ENCODE results near the gene OR3A1. TPM values are rescaled to one million over a fixed set of nuclear protein-coding genes. Genes with fewer than 3 reads are reported as not detected.
"Not testable (repeated sequence)": the region's sequence is repeated elsewhere in the genome, so short reads cannot be mapped to it uniquely, and the experiment has no call there.

OR3A1 gene
- total RNA-seq, 2 experiments from 2014 or later = not detected

DNA sequence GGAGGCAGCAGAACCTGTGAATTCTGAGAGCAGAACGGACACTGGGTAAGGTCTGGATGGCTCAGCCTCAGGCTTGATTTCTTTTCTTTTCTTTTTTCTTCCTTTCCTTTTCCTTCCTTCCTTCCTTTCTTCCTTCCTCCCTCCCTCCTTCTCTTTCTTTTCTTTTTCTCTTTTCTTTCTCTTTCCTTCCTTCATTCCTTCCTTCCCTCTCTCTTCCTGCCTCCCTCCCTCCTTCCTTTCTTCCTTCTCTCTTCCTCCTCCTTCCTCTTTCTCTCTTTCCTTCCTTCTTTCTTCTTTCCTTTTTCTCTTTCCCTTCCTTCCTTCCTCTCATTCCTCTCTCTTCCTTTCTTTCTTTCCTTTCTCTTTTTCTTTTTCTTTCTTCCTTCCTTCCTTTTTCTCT is 38.0 kb downstream of the OR3A1 start:
- BruUV-seq (replicated peaks) = no TSS peak
- H3K27ac ChIP-seq (ENCODE audit: low read depth, low read length, poor library complexity, severe bottlenecking) = no peak overlapping the region
- no peak for TF ChIP-seq CTCF (conservative IDR thresholded peaks at IDR 0.05; ENCODE audit: low read length)
- TF ChIP-seq EZH2phosphoT487 (IDR thresholded peaks at IDR 0.05; ENCODE audit: borderline replicate concordance, low read depth, low read length) = no peak
- intact Hi-C loops (cut with micrococcal nuclease; ENCODE audit: unreplicated experiment) = no loop called here
- no peak for DNase-seq (ENCODE audit: low spot score)
- H3K4me3 ChIP-seq (ENCODE audit: low read depth, low read length, poor library complexity, severe bottlenecking) = no peak overlapping the region
- ChIA-PET CTCF (ENCODE audit: unreplicated experiment) (no interaction called here), POLR2A (no interaction called here)
- no peaks in the 10 kb centered on the region for H3K9me2 ChIP-seq (ENCODE audit: insufficient read depth, low read length)
- H3K4me1 ChIP-seq (ENCODE audit: insufficient read depth, low read length, poor library complexity, severe bottlenecking) = no peaks in the 10 kb centered on the region
- no peaks in the 10 kb centered on the region for H3K36me3 ChIP-seq (ENCODE audit: insufficient read depth, low read length)
- no peaks in the 10 kb centered on the region for H4K20me1 ChIP-seq (ENCODE audit: insufficient read depth, low read length)
- H3K4me2 ChIP-seq (ENCODE audit: low read length) = no peak overlapping the region
- H3K9me3 ChIP-seq (ENCODE audit: low read length) = no peaks in the 10 kb centered on the region
- no peak overlapping the region for H2AFZ ChIP-seq (ENCODE audit: low read length)
- no peaks in the 10 kb centered on the region for H3K79me2 ChIP-seq (ENCODE audit: insufficient read depth, low read depth, low read length)

- H4K20me1 ChIP-seq (ENCODE audit: insufficient read depth, low read length) = no peaks in the 10 kb centered on the region
- no peaks in the 10 kb centered on the region for H3K36me3 ChIP-seq (ENCODE audit: insufficient read depth, low read length)
- CTCF ChIA-PET (ENCODE audit: unreplicated experiment) = no interaction called here
- POLR2A ChIA-PET = no interaction called here
- BruUV-seq (replicated peaks) = no TSS peak
- no peak overlapping the region for H3K4me2 ChIP-seq (ENCODE audit: low read length)
- H3K9me2 ChIP-seq (ENCODE audit: insufficient read depth, low read length) = no peaks in the 10 kb centered on the region
- no peak overlapping the region for H2AFZ ChIP-seq (ENCODE audit: low read length)
- no peak overlapping the region for H3K4me3 ChIP-seq (ENCODE audit: low read depth, low read length, poor library complexity, severe bottlenecking)
- H3K9me3 ChIP-seq (ENCODE audit: low read length) = no peaks in the 10 kb centered on the region
- no peaks in the 10 kb centered on the region for H3K4me1 ChIP-seq (ENCODE audit: insufficient read depth, low read length, poor library complexity, severe bottlenecking)
- H3K27ac ChIP-seq (ENCODE audit: low read depth, low read length, poor library complexity, severe bottlenecking) = no peak overlapping the region
- no peaks in the 10 kb centered on the region for H3K79me2 ChIP-seq (ENCODE audit: insufficient read depth, low read depth, low read length)
- TF ChIP-seq CTCF (conservative IDR thresholded peaks at IDR 0.05; ENCODE audit: low read length) (no peak), EZH2phosphoT487 (IDR thresholded peaks at IDR 0.05; ENCODE audit: borderline replicate concordance, low read depth, low read length) (no peak)
- no peak for DNase-seq (ENCODE audit: low spot score)
- intact Hi-C loops (cut with micrococcal nuclease; ENCODE audit: unreplicated experiment) = no loop called here
Observed at GRCh38 chr17:3256575-3256974, 41.6 kb downstream of the OR3A1 start.

DNA sequence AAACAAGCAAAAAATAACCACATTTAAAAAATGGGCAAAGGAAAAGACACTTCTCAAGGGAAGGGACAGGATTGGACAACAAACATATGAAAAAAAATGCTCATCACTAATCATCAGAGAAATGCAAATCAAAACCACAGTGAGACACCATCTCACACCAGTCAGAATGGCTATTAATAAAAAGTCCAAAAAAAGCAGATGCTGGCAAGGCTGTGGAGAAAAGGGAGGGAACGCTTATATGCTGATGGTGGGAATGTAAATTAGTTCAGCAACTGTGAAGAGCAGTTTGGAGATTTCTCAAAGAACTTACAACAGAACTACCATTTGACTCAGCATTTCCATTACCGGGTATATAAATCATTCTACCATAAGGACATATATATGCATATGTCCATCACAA is 49.1 kb downstream of the OR3A1 start:
- H3K79me2 ChIP-seq (ENCODE audit: insufficient read depth, low read depth, low read length); H3K4me3 ChIP-seq (ENCODE audit: low read depth, low read length, poor library complexity, severe bottlenecking); H3K9me3 ChIP-seq (ENCODE audit: low read length); intact Hi-C loops (cut with micrococcal nuclease; ENCODE audit: unreplicated experiment); POLR2A ChIA-PET; CTCF ChIA-PET (ENCODE audit: unreplicated experiment); H3K4me2 ChIP-seq (ENCODE audit: low read length); BruUV-seq (replicated peaks); H3K4me1 ChIP-seq (ENCODE audit: insufficient read depth, low read length, poor library complexity, severe bottlenecking); H3K36me3 ChIP-seq (ENCODE audit: insufficient read depth, low read length); H2AFZ ChIP-seq (ENCODE audit: low read length); DNase-seq (ENCODE audit: low spot score); H3K9me2 ChIP-seq (ENCODE audit: insufficient read depth, low read length); H4K20me1 ChIP-seq (ENCODE audit: insufficient read depth, low read length); H3K27ac ChIP-seq (ENCODE audit: low read depth, low read length, poor library complexity, severe bottlenecking): not testable (repeated sequence)

GRCh38 chr17:3244841-3245240 is 53.3 kb downstream of the OR3A1 start:
- CTCF ChIA-PET (ENCODE audit: unreplicated experiment); intact Hi-C loops (cut with micrococcal nuclease; ENCODE audit: unreplicated experiment); H3K4me3 ChIP-seq (ENCODE audit: low read depth, low read length, poor library complexity, severe bottlenecking); BruUV-seq (replicated peaks); DNase-seq (ENCODE audit: low spot score); H3K9me3 ChIP-seq (ENCODE audit: low read length); H2AFZ ChIP-seq (ENCODE audit: low read length); H3K36me3 ChIP-seq (ENCODE audit: insufficient read depth, low read length); POLR2A ChIA-PET; H3K4me2 ChIP-seq (ENCODE audit: low read length); H3K27ac ChIP-seq (ENCODE audit: low read depth, low read length, poor library complexity, severe bottlenecking); H3K79me2 ChIP-seq (ENCODE audit: insufficient read depth, low read depth, low read length); H3K4me1 ChIP-seq (ENCODE audit: insufficient read depth, low read length, poor library complexity, severe bottlenecking); H3K9me2 ChIP-seq (ENCODE audit: insufficient read depth, low read length); H4K20me1 ChIP-seq (ENCODE audit: insufficient read depth, low read length): not testable (repeated sequence)

- H3K4me3 ChIP-seq (ENCODE audit: low read depth, low read length, poor library complexity, severe bottlenecking); intact Hi-C loops (cut with micrococcal nuclease; ENCODE audit: unreplicated experiment); H3K36me3 ChIP-seq (ENCODE audit: insufficient read depth, low read length); H3K27ac ChIP-seq (ENCODE audit: low read depth, low read length, poor library complexity, severe bottlenecking); CTCF ChIA-PET (ENCODE audit: unreplicated experiment); POLR2A ChIA-PET; BruUV-seq (replicated peaks); H3K79me2 ChIP-seq (ENCODE audit: insufficient read depth, low read depth, low read length); DNase-seq (ENCODE audit: low spot score); H3K4me1 ChIP-seq (ENCODE audit: insufficient read depth, low read length, poor library complexity, severe bottlenecking); H3K4me2 ChIP-seq (ENCODE audit: low read length); H3K9me2 ChIP-seq (ENCODE audit: insufficient read depth, low read length); H2AFZ ChIP-seq (ENCODE audit: low read length); H4K20me1 ChIP-seq (ENCODE audit: insufficient read depth, low read length); H3K9me3 ChIP-seq (ENCODE audit: low read length): not testable (repeated sequence)
Observed at GRCh38 chr17:3241044-3241443, 57.1 kb downstream of the OR3A1 start.

Measured in OCI-LY7 (cell line).